Suppressor macrophage (primary cell): ENCODE results near the gene SART1.
"Not testable (repeated sequence)": the region's sequence is repeated elsewhere in the genome, so short reads cannot be mapped to it uniquely, and the experiment has no call there.

Experiments used
- DNase-seq, 4 experiments: peaks; one replicate each; pipeline ENCODE4 v3.0.0-alpha.2; 2020 to 2022

Gene SART1

GRCh38 chr11:65931773-65932557 lies 29.6 kb upstream of the SART1 start:
- no peak for DNase-seq

- no peak for DNase-seq
These were observed 29.0 kb upstream of the SART1 start for GRCh38 chr11:65932558-65932919.

- DNase-seq = no peak
These were observed 27.5 kb upstream of the SART1 start for GRCh38 chr11:65934014-65934413.

GRCh38 chr11:65937766-65938165 lies 23.8 kb upstream of the SART1 start:
- no peak for DNase-seq

- no peak for DNase-seq
These were observed 19.7 kb upstream of the SART1 start for GRCh38 chr11:65941720-65942310.

GRCh38 chr11:65942531-65942930 lies 19.0 kb upstream of the SART1 start:
- no peak for DNase-seq

GRCh38 chr11:65944191-65944590 lies 17.3 kb upstream of the SART1 start:
- no peak for DNase-seq

- DNase-seq = no peak
These were observed 16.8 kb upstream of the SART1 start for GRCh38 chr11:65944767-65945166.

GRCh38 chr11:65945430-65945911 lies 16.1 kb upstream of the SART1 start, which contains the start of gene TSGA10IP:
TSS of gene TSGA10IP (plus strand) at chr11:65945480. CDS start at chr11:65945676, 196 bp downstream.
- no peak for DNase-seq

- DNase-seq = no peak
These were observed 15.5 kb upstream of the SART1 start for GRCh38 chr11:65945941-65946558.

GRCh38 chr11:65946655-65947054 lies 14.9 kb upstream of the SART1 start:
- no peak for DNase-seq

- no peak for DNase-seq
These were observed 14.4 kb upstream of the SART1 start for GRCh38 chr11:65947133-65947532.

GRCh38 chr11:65947603-65948125 lies 13.9 kb upstream of the SART1 start:
- DNase-seq = no peak

- DNase-seq = not testable (repeated sequence)
These were observed 10.8 kb upstream of the SART1 start for GRCh38 chr11:65950711-65951110.

GRCh38 chr11:65951641-65952040 lies 9.9 kb upstream of the SART1 start:
- DNase-seq = not testable (repeated sequence)

- no peak for DNase-seq
These were observed 9.4 kb upstream of the SART1 start for GRCh38 chr11:65952052-65952521.

- no peak for DNase-seq
These were observed 8.1 kb upstream of the SART1 start for GRCh38 chr11:65953471-65953870.

- no peak for DNase-seq
These were observed 6.8 kb upstream of the SART1 start for GRCh38 chr11:65954771-65955170.

GRCh38 chr11:65958291-65958690 lies 3.2 kb upstream of the SART1 start:
- no peak for DNase-seq

- no peak for DNase-seq
These were observed 2.6 kb upstream of the SART1 start for GRCh38 chr11:65958774-65959420.

- DNase-seq = no peak
These were observed 689 bp upstream of the SART1 start for GRCh38 chr11:65960824-65961266.

- no peak for DNase-seq
These were observed 619 bp downstream of the SART1 start for GRCh38 chr11:65962141-65962564.

- DNase-seq = no peak
These were observed 3.4 kb downstream of the SART1 start for GRCh38 chr11:65964906-65965305.
